GM06990 (cell line): Measurements from ENCODE around the gene BTNL9.

ENCODE experiments used
- DNase-seq: peaks from one replicate; pipeline ENCODE4 v3.0.0-alpha.2; 2011; ENCODE audit not compliant: insufficient read length; ENCODE audit errors: extremely low read depth
- H3K27me3 ChIP-seq: replicated peaks from 2 replicates; pipeline ENCODE4 v1.6.0; 2011; ENCODE audit warnings: low read length; ENCODE audit not compliant: control insufficient read depth, insufficient read depth
- H3K36me3 ChIP-seq: 2 replicates; pipeline ENCODE4 v1.5.1; 2011; ENCODE audit warnings: low read length; ENCODE audit not compliant: control insufficient read depth, insufficient read depth
- H3K4me3 ChIP-seq: replicated peaks from 2 replicates; pipeline ENCODE4 v1.5.1; 2011; ENCODE audit warnings: low read depth, mild to moderate bottlenecking, control low read depth, low read length
- TF ChIP-seq, protein P1 (sequence below): IDR thresholded peaks from 2 replicates; pipeline ENCODE4 v1.5.1; 2011; ENCODE audit warnings: low read length, control low read depth, mild to moderate bottlenecking, inconsistent platforms; ENCODE audit not compliant: insufficient read depth, poor library complexity, severe bottlenecking

The BTNL9 gene

DNA sequence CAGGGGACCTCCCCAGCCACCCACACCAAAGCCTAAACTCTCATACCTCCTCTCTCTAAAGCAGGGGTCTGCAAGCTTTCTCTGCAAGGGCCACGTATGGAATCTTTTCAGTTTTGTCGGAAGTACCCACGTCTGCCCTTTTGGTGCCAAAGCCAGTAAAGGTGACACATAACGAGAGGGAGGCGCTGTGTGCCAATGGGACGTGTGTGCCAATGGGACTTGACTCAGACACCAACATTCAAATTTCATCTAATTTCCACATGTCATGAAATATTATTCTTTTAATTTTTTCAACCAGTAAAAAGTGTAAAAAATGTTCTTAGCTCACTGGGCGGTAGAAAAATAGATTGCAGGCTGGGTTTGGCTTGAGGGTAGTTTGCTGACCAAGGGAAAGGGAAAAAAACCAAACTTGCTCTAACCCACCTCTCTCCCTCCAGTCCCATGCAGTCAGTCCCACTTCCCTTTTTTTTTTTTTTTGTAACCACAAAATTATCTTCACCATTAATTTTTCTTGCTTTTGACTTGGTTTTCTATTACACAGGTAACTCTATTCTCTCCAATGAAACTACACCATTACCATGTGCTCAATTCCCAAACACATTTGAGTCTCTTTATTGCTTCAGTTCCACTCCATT, 65.4 kb downstream of the BTNL9 start:
- TF ChIP-seq, protein P1, sequence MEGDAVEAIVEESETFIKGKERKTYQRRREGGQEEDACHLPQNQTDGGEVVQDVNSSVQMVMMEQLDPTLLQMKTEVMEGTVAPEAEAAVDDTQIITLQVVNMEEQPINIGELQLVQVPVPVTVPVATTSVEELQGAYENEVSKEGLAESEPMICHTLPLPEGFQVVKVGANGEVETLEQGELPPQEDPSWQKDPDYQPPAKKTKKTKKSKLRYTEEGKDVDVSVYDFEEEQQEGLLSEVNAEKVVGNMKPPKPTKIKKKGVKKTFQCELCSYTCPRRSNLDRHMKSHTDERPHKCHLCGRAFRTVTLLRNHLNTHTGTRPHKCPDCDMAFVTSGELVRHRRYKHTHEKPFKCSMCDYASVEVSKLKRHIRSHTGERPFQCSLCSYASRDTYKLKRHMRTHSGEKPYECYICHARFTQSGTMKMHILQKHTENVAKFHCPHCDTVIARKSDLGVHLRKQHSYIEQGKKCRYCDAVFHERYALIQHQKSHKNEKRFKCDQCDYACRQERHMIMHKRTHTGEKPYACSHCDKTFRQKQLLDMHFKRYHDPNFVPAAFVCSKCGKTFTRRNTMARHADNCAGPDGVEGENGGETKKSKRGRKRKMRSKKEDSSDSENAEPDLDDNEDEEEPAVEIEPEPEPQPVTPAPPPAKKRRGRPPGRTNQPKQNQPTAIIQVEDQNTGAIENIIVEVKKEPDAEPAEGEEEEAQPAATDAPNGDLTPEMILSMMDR = no peak
- H3K27me3 ChIP-seq = no peaks in the 10 kb centered on the region
- DNase-seq = no peak
- no peaks in the 10 kb centered on the region for H3K36me3 ChIP-seq
- H3K4me3 ChIP-seq = no peak overlapping the region

DNA sequence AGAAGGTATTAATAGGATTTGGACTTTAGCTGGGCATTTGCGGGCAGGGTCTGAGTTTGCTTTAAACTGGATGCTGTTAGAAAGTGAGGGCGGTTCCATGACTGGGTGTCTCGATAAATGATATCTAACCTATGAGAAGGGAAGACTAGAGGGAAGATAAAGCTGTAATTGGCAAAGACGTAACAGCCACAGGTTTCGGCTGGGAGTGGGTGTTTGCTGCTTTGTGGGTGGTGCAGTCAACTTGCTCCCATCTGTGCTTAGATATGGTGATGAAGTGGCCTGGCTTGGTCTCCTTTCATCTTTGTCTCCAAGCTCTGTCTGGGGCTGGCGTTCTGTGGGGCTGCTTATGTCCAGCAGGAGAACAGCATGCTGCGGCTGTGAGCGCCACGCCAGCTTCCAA, 67.6 kb downstream of the BTNL9 start:
- TF ChIP-seq, protein P1 = no peak
- Histone ChIP-seq H3K4me3 (no peak overlapping the region), H3K36me3 (no peaks in the 10 kb centered on the region), H3K27me3 (no peaks in the 10 kb centered on the region)
- DNase-seq = no peak

DNA sequence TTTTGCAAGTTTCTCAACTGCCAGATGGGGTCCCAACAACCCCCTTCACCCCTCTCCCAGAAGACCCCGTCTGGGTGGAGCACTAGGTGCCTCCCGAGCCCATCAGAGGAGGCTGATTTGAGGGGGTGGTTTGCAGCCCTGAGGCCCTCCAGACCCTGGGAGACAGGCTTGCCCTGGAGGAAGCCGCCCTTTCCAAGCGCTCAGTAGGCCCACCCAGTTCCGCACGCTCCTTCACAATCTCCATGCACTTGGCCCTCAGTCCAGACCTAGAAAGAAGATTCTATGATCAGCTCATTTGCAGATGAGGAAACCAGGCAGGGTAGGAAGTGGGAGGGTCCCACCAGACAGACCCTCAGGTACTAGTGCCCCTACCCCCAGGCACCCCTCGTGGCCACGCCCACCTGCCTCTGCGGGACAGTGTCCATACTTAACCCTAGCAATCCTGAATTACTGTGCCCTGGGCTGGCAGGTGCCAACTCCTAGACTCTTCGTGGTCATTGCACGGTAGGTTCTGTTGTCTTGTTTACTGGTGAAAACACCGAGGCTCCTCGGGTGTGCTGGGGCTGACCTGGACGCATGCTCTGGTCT, 68.6 kb downstream of the BTNL9 start:
- Histone ChIP-seq H3K27me3 (no peaks in the 10 kb centered on the region), H3K4me3 (no peak overlapping the region), H3K36me3 (no peaks in the 10 kb centered on the region)
- TF ChIP-seq, protein P1 = no peak
- no peak for DNase-seq

DNA sequence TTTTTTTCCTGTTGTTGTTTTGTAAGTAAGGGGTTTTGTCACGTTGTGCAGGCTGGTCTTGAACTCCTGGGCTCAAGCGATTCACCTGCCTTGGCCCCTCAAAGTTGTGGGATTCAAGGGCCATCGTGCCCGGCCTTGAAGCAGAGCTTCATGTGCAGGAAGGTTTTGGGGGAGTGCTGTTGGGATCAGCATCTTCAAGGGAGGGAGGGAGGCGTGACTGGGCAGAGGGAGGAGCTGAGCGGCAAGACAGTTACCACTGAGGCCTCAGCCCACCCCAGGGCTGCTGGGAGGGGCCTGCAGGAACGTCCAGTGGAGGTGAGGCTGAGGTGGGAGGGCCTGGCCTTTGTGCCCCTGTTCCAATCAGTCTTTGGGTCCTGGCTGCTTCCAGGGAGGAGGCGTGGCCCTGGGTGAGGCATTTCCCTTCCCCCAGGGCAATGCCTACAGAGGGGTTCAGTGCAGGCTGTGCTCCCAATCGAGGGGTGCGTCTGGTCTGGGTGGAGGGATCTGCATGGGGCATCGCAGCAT, 69.5 kb downstream of the BTNL9 start:
- TF ChIP-seq, protein P1 = no peak
- H3K36me3 ChIP-seq = no peaks in the 10 kb centered on the region
- no peak for DNase-seq
- no peaks in the 10 kb centered on the region; the same call in 1 of the 2 replicates for H3K27me3 ChIP-seq
- H3K4me3 ChIP-seq = no peak overlapping the region

DNA sequence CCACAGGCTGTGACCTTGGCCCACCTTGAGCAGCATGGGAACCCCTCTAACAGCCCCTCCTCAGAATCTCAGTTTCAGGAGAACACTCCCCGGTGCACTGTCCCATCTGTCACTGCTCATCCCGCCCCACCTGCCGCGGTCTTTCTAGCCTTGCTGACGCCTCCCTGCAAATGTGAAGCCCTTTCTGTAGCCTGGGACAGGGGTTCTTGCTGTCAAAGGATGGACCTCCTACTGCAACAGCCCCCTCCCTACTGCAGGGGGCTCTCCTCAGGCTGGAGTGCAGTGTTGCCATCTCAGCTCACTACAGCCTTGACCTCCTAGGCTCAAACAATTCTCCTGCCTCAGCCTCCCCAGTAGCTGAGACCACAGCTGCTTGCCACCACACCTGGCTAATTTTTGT, 70.9 kb downstream of the BTNL9 start:
- TF ChIP-seq, protein P1 = no peak
- Histone ChIP-seq H3K27me3 (no peaks in the 10 kb centered on the region; the same call in 1 of the 2 replicates), H3K36me3 (no peaks in the 10 kb centered on the region), H3K4me3 (no peak overlapping the region)
- no peak for DNase-seq
